Measurements from ENCODE around the gene HM13.
"Not testable (repeated sequence)": the region's sequence is repeated elsewhere in the genome, so short reads cannot be mapped to it uniquely, and the experiment has no call there.

Gene HM13

DNA sequence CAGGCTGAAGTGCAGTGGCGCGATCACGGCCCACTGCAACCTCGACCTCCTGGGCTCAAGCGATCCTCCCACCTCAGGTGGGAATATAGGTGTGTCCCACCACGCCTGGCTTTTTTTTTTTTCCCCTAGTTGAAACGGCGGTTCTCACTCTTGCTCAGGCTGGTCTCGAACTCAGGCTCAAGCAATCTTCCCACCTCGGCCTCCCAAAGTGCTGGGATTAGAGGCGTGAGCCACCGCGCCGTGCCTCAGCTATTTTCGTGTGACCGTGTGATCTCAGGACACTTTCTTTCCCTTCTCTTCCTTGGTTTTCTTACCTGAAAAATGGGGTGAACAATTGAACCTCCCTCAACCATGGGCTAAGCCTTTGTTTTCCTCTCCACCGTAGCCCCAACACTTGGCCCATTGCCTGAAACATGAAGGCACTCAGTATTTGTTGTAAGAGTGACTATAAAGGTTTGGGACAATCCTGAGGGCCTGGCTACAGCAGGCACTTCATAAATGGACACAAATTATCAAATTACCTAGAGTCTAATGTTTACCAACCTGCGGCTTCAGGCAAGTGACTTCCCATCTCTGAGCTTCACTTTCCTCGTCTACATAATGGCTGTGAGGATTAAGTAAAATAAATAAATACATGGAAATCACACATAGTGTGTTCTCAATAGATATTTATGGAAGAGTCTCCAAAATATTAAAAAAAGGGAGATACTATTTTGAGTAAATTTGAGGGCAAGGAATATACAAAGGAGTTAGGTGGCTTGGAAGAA lies 59.5 kb downstream of the HM13 start:
- TF ChIP-seq, protein P1, sequence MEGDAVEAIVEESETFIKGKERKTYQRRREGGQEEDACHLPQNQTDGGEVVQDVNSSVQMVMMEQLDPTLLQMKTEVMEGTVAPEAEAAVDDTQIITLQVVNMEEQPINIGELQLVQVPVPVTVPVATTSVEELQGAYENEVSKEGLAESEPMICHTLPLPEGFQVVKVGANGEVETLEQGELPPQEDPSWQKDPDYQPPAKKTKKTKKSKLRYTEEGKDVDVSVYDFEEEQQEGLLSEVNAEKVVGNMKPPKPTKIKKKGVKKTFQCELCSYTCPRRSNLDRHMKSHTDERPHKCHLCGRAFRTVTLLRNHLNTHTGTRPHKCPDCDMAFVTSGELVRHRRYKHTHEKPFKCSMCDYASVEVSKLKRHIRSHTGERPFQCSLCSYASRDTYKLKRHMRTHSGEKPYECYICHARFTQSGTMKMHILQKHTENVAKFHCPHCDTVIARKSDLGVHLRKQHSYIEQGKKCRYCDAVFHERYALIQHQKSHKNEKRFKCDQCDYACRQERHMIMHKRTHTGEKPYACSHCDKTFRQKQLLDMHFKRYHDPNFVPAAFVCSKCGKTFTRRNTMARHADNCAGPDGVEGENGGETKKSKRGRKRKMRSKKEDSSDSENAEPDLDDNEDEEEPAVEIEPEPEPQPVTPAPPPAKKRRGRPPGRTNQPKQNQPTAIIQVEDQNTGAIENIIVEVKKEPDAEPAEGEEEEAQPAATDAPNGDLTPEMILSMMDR (IDR thresholded peaks at IDR 0.05; ENCODE audit: control extremely low read depth, extremely low read depth, low read depth, missing control alignments): no peak
- POLR2A ChIA-PET: interaction anchor here (0.8 to 1.4 kb wide), 2 partner anchors 31 to 226 kb away, joined by 5 to 7 read pairs; partner anchors contain the start of gene ID1
- CTCF ChIA-PET: interaction anchor here (0.7 to 14.3 kb wide), 10 partner anchors 13 to 150 kb away, joined by 3 to 371 read pairs (median 8); partner anchors contain the start of genes HM13 and ID1
- DNase-seq (ENCODE audit: extremely low spot score): no peak

DNA sequence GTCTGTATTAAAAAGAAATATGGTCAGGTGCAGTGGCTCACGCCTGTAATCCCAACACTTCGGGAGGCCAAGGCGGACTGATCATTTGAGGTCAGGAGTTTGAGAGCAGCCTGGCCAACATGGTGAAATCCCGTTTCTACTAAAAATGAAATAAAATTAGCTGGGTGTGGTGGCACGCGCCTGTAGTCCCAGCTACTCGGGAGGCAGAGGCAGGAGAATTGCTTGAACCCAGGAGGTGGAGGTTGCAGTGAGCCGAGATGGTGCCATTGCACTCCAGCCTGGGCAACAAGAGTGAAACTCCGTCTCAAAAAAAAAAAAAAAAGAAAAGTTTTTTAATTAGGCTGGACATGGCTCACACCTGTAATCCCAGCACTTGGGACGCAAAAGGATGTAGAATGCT lies 60.7 kb downstream of the HM13 start:
- CTCF ChIA-PET: interaction anchor here (11.1 to 14.3 kb wide), 2 partner anchors 18 to 33 kb away, joined by 260 to 371 read pairs; partner anchors contain the start of gene ID1
- POLR2A ChIA-PET: not testable (repeated sequence)

DNA sequence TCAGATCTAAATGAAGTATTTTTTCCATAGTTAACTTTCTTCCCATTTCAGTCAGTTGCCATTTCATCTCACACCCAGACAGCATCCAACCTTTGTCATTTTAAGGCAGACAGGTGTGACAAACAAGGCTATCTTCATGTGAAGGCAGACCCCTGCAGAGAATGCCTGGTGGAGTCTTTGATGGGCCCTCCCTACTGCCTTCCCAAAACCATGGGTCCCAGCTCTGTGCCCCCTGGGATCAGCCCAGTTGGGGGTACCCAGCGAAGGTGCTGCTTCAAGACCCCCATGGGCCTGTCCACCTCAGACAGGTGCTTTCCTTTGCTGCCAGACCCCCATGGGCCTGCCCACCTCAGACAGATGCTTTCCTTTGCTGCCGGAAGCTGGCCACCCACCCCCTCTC lies 62.5 kb downstream of the HM13 start:
- POLR2A ChIA-PET: no interaction called here

More for the DNA sequence above, 60.7 kb downstream of the HM13 start:
- not testable (repeated sequence) for DNase-seq (ENCODE audit: extremely low spot score)

DNA sequence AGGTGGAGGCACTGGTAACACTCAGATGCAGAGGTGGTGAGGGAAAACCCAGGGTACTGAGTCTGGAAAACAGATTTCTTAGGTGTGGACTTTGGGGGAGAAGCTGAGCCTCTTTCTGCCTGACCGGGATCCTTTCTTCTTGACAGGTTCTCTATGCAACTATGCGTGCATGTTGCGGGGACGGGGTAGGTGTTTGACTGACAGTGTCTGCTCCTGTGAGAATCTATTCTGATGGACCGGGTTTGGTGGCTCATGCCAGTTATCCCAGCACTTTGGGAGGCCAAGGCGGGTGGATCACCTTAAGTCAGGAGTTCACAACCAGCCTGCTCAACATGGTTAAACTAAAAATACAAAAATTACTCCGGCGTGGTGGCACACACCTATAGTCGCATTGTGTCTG lies 63.0 kb downstream of the HM13 start:
- no peak for DNase-seq (ENCODE audit: extremely low spot score)
- ChIA-PET POLR2A (interaction anchor here (0.6 kb wide), 1 partner anchor 35 kb away, joined by 7 read pairs; no protein-coding TSS in a partner anchor), CTCF (interaction anchor here (1.6 to 14.3 kb wide), 3 partner anchors 20 to 36 kb away, joined by 3 to 260 read pairs (median 26); no protein-coding TSS in a partner anchor)
- TF ChIP-seq, protein P1 (IDR thresholded peaks at IDR 0.05; ENCODE audit: control extremely low read depth, extremely low read depth, low read depth, missing control alignments): no peak

More for the DNA sequence above, 62.5 kb downstream of the HM13 start:
- CTCF ChIA-PET: interaction anchor here (1.6 to 14.3 kb wide), 3 partner anchors 19 to 36 kb away, joined by 3 to 260 read pairs (median 26); no protein-coding TSS in a partner anchor
- no peak for DNase-seq (ENCODE audit: extremely low spot score)
- TF ChIP-seq, protein P1 (IDR thresholded peaks at IDR 0.05; ENCODE audit: control extremely low read depth, extremely low read depth, low read depth, missing control alignments): no peak

DNA sequence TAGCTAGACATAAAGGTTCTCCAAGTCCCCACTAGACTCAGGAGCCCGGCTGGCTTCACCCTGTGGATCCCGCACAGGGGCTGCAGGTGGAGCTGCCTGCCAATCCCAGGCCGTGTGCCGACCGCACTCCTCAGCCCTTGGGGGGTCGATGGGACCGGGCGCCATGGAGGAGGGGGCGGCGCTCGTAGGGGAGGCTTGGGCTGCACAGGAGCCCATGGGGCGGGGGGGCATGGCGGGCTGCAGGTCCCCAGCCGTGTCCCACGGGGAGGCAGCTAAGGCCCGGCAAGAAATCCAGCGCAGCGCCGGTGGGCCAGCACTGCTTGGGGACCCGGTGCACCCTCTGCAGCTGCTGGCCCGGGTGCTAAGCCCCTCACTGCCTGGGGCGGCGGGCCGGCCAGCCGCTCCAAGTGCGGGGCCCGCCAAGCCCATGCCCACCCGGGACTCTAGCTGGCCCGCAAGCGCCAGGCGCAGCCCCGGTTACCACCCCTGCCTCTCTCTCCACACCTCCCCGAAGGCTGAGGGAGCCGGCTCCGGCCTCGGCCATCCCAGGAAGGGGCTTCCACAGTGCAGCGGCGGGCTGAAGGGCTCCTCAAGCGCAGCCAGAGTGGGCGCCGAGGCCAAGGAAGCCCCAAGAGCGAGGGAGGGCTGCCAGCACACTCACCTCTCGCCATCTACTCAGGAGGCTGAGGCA lies 64.4 kb downstream of the HM13 start:
- ChIA-PET CTCF (interaction anchor here (0.8 to 14.3 kb wide), 4 partner anchors 9 to 145 kb away, joined by 4 to 260 read pairs (median 19); no protein-coding TSS in a partner anchor), POLR2A (interaction anchor here (1.1 kb wide), 1 partner anchor 12 kb away, joined by 4 read pairs; no protein-coding TSS in a partner anchor)
- DNase-seq (ENCODE audit: extremely low spot score): no peak
- TF ChIP-seq, protein P1 (IDR thresholded peaks at IDR 0.05; ENCODE audit: control extremely low read depth, extremely low read depth, low read depth, missing control alignments): no peak

DNA sequence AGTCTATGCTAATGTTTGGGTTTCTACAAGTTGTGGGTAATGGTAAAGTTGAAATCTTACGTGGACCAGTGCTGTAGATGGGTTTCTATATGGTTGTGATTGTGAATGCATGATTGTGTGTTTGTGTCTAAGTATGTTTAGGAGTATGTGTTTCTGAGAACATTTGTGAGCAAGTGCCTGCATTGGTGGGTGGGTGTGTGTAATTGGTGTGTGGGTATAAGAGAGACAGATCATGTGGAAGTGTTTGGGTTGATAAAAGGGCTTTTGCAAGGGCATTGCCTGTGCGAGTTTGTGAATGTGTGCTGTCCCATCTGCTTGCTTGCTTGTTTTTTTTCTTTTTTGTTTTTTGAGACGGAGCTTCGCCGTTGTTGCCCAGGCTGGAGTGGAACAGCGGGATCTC lies 65.0 kb downstream of the HM13 start:
- POLR2A ChIA-PET: no interaction called here
- CTCF ChIA-PET: interaction anchor here (0.9 to 1.7 kb wide), 4 partner anchors 9 to 33 kb away, joined by 3 to 12 read pairs (median 4); no protein-coding TSS in a partner anchor
- no peak for DNase-seq (ENCODE audit: extremely low spot score)
- TF ChIP-seq, protein P1 (IDR thresholded peaks at IDR 0.05; ENCODE audit: control extremely low read depth, extremely low read depth, low read depth, missing control alignments): no peak

DNA sequence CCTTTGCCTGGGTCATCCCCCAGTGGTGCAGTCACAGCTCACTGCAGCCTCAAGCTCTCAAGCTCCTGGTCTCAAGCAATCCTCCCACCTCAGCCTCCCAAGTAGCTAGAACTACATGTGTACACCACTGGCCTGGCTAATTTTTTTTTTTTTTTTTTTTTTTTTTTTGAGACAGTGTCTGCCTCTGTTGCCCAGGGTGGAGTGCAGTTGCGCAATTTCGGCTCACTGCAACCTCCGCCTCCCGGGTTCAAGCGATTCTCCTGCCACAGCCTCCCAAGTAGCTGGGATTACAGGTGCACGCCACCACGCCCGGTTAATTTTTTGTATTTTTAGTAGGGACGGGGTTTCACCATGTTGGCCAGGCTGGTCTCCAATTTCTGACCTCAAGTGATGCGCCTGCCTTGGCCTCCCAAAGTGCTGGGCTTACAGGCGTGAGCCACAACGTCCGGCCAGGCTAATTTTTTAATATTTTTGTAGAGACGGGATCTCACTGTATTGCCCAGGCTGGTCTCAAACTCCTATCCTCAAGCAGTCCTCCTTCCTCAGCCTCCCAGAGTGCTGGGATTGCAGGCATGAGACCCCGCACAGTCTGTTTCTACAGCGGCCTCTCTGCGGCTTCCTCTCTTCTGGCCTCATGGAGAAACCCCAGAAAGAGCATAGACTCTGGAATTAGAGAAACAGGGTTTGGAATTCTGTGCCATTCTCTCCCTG lies 65.9 kb downstream of the HM13 start:
- CTCF ChIA-PET: interaction anchor here (0.6 to 1.3 kb wide), 5 partner anchors 10 to 33 kb away, joined by 3 to 4 read pairs (median 3); partner anchors contain the start of gene ID1
- DNase-seq (ENCODE audit: extremely low spot score); POLR2A ChIA-PET: not testable (repeated sequence)

Measured in GM10248 (cell line).